Vagina (tissue), 2 donors: ENCODE measurements around the gene ADAM11. TPM values are rescaled to one million over a fixed set of nuclear protein-coding genes. Genes with fewer than 3 reads are reported as not detected.

ENCODE experiments used
- DNase-seq, 2 donors: peaks; one replicate each; pipeline ENCODE4 v3.0.0-alpha.2; 2017; ENCODE audit errors: extremely low spot score in 2 of 2
- H3K27ac ChIP-seq: fragments of 200-600 bp; sonication (generic); one replicate; pipeline ENCODE4 v1.5.1; 2019
- H3K27me3 ChIP-seq: fragments of 200-600 bp; sonication (generic); one replicate; pipeline ENCODE4 v1.5.1; 2019
- H3K36me3 ChIP-seq, 2 donors: fragments of 200-600 bp; sonication (generic); one replicate each; pipeline ENCODE4 v1.5.1; 2017 to 2019
- H3K4me1 ChIP-seq: fragments of 200-600 bp; sonication (generic); one replicate; pipeline ENCODE4 v1.5.1; 2019
- H3K4me3 ChIP-seq, 2 donors: fragments of 200-600 bp; sonication (generic); 1 replicate in 1 of 2; 2 replicates in 1 of 2; pipeline ENCODE4 v1.5.1; 2016 to 2019
- H3K9me3 ChIP-seq: fragments of 200-600 bp; sonication (generic); one replicate; pipeline ENCODE4 v1.5.1; 2019
- CTCF ChIP-seq, 3 experiments: fragments of 450-650 bp in 2 of 3; fragments of 200-600 bp in 1 of 3; sonication (generic) in 1 of 3; IDR thresholded peaks; one replicate each; pipeline ENCODE4 v1.5.1; 2017 to 2019; ENCODE audit warnings: antibody characterized with exemption in 3 of 3, mild to moderate bottlenecking in 2 of 3, moderate library complexity in 2 of 3
- POLR2A ChIP-seq, 2 donors: fragments of 450-650 bp; IDR thresholded peaks; one replicate each; pipeline ENCODE4 v1.6.1; 2017; ENCODE audit warnings: antibody characterized with exemption in 2 of 2, mild to moderate bottlenecking in 2 of 2, moderate library complexity in 2 of 2
- POLR2AphosphoS5 ChIP-seq, 2 donors: sonication (generic); formaldehyde crosslinking; IDR thresholded peaks; one replicate each; pipeline ENCODE4 v1.9.0; 2017; ENCODE audit warnings: antibody characterized with exemption in 2 of 2, mild to moderate bottlenecking in 2 of 2, low read depth in 1 of 2; ENCODE audit not compliant: insufficient read depth in 1 of 2
- intact Hi-C: fragments of 100-400 bp; cut with DNase I; formaldehyde crosslinking; loops from one replicate; pipeline ENCODE4 v1.15.1; 2023
- total RNA-seq: library from RNA; depleted of rRNA; stranded (reverse); fragments of >200 nt; gene quantifications from one replicate; pipeline ENCODE4 v1.2.3, GENCODE V29; 2016

ADAM11 gene
- total RNA-seq, 1 donor from 2014 or later = 3.7 TPM

GRCh38 chr17:44795928-44796327 lies 37.1 kb downstream of the ADAM11 start:
- TF ChIP-seq POLR2AphosphoS5 (IDR thresholded peaks at IDR 0.05; ENCODE audit: insufficient read depth in 1 of 2, low read depth in 1 of 2) (no peak), POLR2A (IDR thresholded peaks at IDR 0.05) (no peak), CTCF (IDR thresholded peaks at IDR 0.05) (no peak)
- peak overlapping the region; percentile 48 for H3K27ac ChIP-seq
- peaks cover 12% of the 10 kb centered on the region for H3K4me1 ChIP-seq
- H3K27me3 ChIP-seq = no peaks in the 10 kb centered on the region
- peak overlapping the region; percentile 12 to 21 for H3K4me3 ChIP-seq
- H3K9me3 ChIP-seq = no peaks in the 10 kb centered on the region
- DNase-seq = no peak
- intact Hi-C loops = no loop called here
- H3K36me3 ChIP-seq = no peaks in the 10 kb centered on the region

- H3K4me1 ChIP-seq = peaks cover 12% of the 10 kb centered on the region
- no peaks in the 10 kb centered on the region for H3K36me3 ChIP-seq
- peak overlapping the region; percentile 12 to 39 for H3K4me3 ChIP-seq
- peak overlapping the region; percentile 34 for H3K27ac ChIP-seq
- H3K9me3 ChIP-seq = no peaks in the 10 kb centered on the region
- intact Hi-C loops = no loop called here
- TF ChIP-seq POLR2AphosphoS5 (IDR thresholded peaks at IDR 0.05; ENCODE audit: insufficient read depth in 1 of 2, low read depth in 1 of 2) = no peak
- H3K27me3 ChIP-seq = no peaks in the 10 kb centered on the region
- no peak for DNase-seq
Observed at GRCh38 chr17:44796731-44797130, 37.9 kb downstream of the ADAM11 start.

GRCh38 chr17:44797802-44798201 lies 39.0 kb downstream of the ADAM11 start:
- intact Hi-C loops = no loop called here
- Histone ChIP-seq H3K9me3 (no peaks in the 10 kb centered on the region), H3K27ac (peak overlapping the region; percentile 46), H3K4me3 (peak overlapping the region in 1 of 2 donors; percentile 39), H3K4me1 (peaks cover 12% of the 10 kb centered on the region), H3K36me3 (no peaks in the 10 kb centered on the region), H3K27me3 (no peaks in the 10 kb centered on the region)
- peak; percentile 42 to 59 for TF ChIP-seq POLR2AphosphoS5 (IDR thresholded peaks at IDR 0.05; ENCODE audit: insufficient read depth in 1 of 2, low read depth in 1 of 2)
- TF ChIP-seq CTCF (IDR thresholded peaks at IDR 0.05) = no peak
- no peak for DNase-seq

DNA sequence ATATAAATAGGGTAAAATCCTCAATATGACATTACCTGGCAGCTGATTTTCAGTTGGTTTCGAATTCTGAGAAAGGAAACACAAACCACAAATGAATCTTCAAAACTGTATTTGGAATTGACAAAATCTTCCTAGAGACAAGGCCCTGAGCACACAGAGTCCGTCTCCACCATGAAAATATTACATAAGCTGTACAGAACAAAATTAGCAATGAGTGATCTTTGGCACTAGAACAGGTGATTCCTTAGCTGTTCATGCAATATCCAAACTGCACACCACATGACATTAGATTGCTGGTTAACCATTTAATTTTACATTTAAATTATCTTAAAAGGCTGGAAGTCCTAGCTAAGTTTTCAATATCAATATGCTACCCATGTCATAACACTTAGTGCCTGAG lies 39.6 kb downstream of the ADAM11 start:
- intact Hi-C loops = no loop called here
- no peaks in the 10 kb centered on the region for H3K9me3 ChIP-seq
- no peak overlapping the region for H3K4me3 ChIP-seq
- H3K27ac ChIP-seq = peak overlapping the region; percentile 46
- H3K27me3 ChIP-seq = no peaks in the 10 kb centered on the region
- TF ChIP-seq POLR2A (IDR thresholded peaks at IDR 0.05) (no peak), POLR2AphosphoS5 (IDR thresholded peaks at IDR 0.05; ENCODE audit: insufficient read depth in 1 of 2, low read depth in 1 of 2) (no peak), CTCF (IDR thresholded peaks at IDR 0.05) (no peak)
- DNase-seq = no peak
- H3K4me1 ChIP-seq = peaks cover 12% of the 10 kb centered on the region
- no peaks in the 10 kb centered on the region for H3K36me3 ChIP-seq

- no peak for DNase-seq
- Histone ChIP-seq H3K27me3 (no peaks in the 10 kb centered on the region), H3K36me3 (peaks cover 0 to 10% of the 10 kb centered on the region in 2 donors), H3K27ac (peak overlapping the region; percentile 19), H3K4me1 (no peaks in the 10 kb centered on the region), H3K4me3 (no peak overlapping the region), H3K9me3 (no peaks in the 10 kb centered on the region)
- no peak for TF ChIP-seq CTCF (IDR thresholded peaks at IDR 0.05)
- no peak for TF ChIP-seq POLR2AphosphoS5 (IDR thresholded peaks at IDR 0.05; ENCODE audit: insufficient read depth in 1 of 2, low read depth in 1 of 2)
- intact Hi-C loops = no loop called here
Observed at GRCh38 chr17:44801880-44802279, 43.1 kb downstream of the ADAM11 start.
